Stimulated activated CD4-positive, alpha-beta T cell treated with anti-CD3 and anti-CD28 coated beads, Interleukin-4, amount 100 ng/mL, for 24 hours (primary cell): ENCODE data around the gene DNAJC5G.

Experiments
- DNase-seq: peaks from one replicate; pipeline ENCODE4 v3.0.0-alpha.2; 2020

DNAJC5G gene, protein sequence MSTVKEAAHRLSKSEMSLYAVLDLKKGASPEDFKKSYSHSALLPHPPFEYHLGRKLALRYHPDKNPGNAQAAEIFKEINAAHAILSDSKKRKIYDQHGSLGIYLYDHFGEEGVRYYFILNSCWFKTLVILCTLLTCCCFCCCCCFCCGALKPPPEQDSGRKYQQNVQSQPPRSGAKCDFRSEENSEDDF

DNA sequence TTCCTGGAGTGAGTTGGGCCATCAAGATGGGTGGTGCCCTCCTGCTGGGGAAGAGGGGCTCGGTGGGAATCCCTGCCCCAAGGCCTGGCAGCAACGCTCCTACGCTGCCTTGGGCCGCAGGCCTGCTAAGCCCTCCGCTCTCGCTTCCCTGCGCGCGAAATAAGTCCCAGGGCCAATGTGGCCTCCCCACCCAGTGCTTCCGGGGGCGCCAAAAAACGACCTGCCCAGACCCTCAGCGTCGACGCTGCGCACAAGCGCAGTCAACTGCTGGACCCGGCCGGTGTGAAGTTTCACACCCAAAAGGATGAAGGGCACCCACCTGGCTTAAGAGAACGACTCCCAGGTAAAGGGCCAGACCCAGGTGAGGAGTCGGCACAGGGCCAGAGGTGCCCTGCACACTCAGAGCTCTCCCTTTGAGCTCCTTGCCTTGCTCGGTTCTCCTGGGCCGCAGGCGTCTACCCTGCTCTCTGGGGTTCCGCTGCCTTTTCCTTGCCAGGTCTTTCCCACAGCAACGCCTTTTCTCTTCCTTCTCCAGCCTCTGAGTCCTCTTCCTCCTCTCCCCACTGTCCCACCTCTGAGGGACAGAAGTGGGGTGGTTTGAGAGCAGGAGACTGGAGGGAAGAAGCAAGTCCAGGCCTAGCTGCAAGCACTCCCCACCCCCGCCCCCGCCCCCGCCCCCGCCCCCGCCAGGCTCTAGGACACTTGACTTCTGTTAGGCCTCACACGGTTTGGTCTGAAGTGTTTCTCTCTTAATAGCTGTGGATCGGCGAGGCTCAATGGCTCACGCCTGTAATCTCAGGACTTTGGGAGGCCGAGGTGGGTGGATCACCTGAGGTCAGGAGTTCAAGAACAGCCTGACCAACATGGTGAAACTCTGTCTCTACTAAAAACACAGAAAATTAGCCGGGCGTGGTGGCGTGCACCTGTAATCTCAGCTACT, at the start of gene DNAJC5G:
Gene DNAJC5G (plus strand): TSS at position 223 of the 940 bp plus-strand sequence. CDS start 1,296 bp downstream, outside the sequence.
- DNase-seq = no peak

DNA sequence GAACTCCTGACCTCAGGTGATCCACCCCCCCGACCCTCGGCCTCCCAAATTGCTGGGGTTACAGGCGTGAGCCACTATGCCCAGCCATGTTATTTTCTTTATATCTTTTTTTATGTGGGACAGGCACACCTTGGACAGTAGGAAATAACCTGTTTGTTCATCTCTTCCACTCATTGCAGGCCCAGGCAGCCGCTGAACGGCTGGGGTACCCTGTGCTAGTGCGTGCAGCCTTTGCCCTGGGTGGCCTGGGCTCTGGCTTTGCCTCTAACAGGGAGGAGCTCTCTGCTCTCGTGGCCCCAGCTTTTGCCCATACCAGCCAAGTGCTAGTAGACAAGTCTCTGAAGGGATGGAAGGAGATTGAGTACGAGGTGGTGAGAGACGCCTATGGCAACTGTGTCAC, 49.7 kb upstream of the DNAJC5G start:
- DNase-seq = no peak

- DNase-seq = no peak
Measured at GRCh38 chr2:27227501-27227900, 47.7 kb upstream of the DNAJC5G start.

DNA sequence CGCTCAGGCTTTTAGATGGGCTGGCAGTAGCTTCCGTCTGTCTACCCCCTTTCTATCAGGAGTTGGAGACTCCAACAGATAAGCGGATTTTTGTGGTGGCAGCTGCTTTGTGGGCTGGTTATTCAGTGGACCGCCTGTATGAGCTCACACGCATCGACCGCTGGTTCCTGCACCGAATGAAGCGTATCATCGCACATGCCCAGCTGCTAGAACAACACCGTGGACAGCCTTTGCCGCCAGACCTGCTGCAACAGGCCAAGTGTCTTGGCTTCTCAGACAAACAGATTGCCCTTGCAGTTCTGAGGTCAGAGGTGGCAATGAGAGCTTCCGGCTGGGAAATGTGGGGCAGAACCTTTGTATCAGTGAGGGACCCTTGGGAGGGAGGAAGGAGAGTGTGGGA, 43.3 kb upstream of the DNAJC5G start:
- DNase-seq = no peak

DNA sequence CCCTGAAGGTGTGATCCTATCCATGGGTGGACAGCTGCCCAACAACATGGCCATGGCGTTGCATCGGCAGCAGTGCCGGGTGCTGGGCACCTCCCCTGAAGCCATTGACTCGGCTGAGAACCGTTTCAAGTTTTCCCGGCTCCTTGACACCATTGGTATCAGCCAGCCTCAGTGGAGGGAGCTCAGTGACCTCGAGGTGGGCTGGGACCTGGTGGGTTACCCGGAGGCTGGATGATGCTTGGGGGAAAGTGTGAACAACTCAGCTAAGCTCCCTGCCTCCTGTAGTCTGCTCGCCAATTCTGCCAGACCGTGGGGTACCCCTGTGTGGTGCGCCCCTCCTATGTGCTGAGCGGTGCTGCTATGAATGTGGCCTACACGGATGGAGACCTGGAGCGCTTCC, 41.9 kb upstream of the DNAJC5G start:
- no peak for DNase-seq

DNA sequence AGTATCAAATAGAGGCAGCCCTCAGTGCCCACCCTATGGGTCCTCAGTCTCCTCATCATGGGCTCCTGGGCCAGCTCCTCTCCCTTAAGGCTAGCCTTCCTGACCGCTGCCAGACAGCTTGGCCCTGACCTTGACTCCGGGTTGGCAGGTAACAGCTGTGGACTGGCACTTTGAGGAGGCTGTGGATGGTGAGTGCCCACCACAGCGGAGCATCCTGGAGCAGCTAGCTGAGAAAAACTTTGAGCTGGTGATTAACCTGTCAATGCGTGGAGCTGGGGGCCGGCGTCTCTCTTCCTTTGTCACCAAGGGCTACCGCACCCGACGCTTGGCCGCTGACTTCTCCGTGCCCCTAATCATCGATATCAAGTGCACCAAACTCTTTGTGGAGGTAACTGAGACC, 39.1 kb upstream of the DNAJC5G start:
- no peak for DNase-seq

DNA sequence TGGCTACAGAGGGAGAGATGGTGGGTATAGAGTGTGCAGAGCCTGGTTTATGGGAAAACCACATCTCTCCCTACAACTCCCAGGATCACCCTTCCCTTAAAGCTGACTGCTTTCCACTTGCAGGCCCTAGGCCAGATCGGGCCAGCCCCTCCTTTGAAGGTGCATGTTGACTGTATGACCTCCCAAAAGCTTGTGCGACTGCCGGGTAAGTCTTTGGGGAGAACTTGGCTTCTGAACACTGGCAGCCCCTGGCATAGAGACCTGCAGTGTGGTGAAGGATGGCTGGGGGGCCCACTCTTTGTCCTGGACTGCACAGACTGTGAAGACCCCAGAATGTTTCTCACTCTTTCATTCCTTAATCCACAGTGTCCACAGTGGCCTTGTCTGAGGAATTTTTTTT, 38.6 kb upstream of the DNAJC5G start:
- DNase-seq = no peak

- DNase-seq = no peak
Measured at GRCh38 chr2:27237341-27237945, 37.8 kb upstream of the DNAJC5G start.

DNA sequence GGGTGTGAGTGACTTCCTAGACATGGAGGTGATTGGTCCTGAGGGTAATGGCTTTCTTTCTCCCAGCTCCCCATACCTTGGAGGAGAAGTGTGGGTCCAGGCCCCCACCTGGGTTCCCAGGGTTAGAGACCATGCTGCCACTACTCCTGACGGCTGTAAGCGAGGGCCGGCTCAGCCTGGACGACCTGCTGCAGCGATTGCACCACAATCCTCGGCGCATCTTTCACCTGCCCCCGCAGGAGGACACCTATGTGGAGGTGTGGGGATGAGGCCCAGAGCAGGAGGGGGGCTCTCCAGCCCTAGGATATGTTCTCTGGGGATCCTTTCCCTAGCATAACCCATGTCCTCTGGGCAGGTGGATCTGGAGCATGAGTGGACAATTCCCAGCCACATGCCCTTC, 36.3 kb upstream of the DNAJC5G start:
- DNase-seq = no peak

GRCh38 chr2:27240406-27240805, 34.8 kb upstream of the DNAJC5G start:
- DNase-seq = no peak

- DNase-seq = no peak
Measured at GRCh38 chr2:27241761-27242613, 33.2 kb upstream of the DNAJC5G start.

- DNase-seq = no peak
Measured at GRCh38 chr2:27242614-27242951, 32.6 kb upstream of the DNAJC5G start.

- DNase-seq = no peak
Measured at GRCh38 chr2:27243391-27244130, 31.7 kb upstream of the DNAJC5G start.

- no peak for DNase-seq
Measured at GRCh38 chr2:27245116-27245515, 30.1 kb upstream of the DNAJC5G start.

DNA sequence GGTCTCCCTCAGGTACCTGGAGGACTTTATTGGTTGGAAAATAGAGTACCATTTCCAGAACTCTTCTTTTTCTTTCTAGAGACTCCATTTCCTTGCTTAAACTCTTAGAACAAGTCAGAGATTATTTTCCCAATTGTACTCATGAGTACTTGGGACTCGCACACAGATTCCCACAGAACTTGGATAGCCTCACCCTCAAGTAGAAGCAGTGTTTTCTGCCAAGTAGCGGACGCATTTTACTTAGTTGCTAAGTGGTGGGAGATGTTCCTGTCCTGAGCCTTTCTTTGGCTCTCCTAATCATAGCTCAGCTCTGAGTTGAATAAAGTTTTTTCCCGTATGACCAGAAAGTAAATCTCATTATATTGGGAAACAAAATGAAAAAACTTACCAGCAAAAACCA, 29.6 kb upstream of the DNAJC5G start:
- DNase-seq = no peak

DNA sequence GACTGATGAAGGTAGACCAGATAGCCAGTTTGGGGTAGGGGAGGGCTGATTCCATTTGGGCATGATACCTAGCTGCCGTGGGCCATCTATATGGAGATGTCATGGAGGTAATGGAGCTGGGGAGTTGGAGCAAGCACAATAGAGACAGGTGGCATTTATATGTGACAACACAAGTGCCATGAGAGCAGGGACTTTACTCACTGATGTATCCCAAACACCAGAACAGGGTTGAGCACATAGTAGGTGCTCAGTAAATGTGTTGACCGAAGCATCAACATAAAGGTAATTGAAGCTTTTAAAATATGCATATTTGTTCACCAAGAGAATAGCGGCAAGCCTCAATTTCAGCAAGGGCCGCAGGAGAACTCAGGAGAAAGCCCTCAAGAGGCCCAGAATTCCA, 27.3 kb upstream of the DNAJC5G start:
- DNase-seq = no peak

DNA sequence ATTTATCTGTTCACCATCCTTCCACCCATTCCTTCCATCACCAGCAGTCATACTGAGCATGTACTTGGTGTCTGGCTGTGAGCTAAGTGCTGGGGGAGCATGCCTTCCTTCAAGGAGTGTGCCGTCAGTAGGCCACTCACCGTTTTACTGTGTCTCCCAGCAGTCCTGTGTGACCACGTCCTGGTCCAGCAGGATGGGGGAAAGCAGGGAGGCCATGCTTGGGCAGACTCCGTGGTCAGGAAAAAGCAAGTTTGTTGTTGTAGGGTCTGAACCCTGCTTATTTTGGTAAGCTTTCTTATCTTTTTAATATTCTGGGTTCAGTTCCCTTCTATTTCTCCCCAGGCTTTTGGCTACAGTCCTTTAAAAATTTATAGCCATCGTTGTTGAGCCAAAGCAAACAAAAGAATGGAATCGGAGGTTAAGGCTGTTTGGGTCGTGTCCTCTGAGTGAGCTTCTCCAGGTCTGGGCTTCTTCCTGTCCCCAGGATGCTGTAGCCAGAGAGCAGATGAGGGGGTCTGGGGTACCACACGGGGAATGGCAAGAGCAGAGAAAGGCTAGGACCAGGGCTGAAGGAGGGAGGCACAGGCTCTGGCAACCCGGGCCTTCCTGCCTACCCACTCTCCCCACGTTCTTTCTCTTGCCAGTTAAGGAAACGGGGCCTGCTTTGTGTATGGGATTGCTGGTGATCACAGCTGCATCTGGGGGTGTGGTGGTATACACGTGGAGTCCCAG, 25.9 kb upstream of the DNAJC5G start:
- no peak for DNase-seq

DNA sequence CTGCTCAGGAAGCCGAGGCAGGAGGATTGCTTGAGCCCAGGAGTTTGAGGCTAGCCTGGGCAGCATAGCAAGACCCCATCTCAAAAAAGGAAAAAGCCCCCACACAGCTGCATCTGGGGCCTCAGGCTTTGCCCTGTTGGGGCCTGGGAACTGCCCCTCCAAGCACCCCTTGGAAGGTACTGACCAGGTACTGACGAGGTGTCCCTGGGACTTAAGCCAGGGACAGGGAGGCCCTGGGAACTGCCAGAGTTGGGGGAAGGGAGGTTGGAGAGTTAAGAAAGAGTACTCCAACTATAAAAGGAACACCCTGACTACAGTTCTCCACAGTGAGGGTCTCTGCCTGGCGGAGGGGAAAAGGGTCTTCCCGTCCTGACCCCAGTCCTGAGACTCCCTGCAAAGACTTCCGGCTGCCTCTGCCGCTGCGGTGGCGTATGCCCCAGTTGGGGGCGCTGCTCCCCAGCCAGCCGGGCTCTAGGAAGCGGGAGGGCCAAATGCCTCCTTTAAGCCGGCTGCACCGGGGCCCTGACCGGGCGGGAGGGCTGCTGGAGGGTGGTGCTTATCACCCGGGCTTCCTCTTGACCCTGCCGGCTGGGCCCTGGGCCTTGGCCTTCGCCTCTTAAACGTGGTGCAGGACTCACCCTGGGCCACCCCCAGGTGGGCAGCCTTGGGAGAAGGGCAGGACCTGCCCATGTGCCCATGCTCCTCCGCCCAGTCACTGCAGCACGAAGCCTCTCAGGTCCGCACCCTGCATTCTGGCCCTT, 25.2 kb upstream of the DNAJC5G start:
- peak; percentile 56 for DNase-seq

DNA sequence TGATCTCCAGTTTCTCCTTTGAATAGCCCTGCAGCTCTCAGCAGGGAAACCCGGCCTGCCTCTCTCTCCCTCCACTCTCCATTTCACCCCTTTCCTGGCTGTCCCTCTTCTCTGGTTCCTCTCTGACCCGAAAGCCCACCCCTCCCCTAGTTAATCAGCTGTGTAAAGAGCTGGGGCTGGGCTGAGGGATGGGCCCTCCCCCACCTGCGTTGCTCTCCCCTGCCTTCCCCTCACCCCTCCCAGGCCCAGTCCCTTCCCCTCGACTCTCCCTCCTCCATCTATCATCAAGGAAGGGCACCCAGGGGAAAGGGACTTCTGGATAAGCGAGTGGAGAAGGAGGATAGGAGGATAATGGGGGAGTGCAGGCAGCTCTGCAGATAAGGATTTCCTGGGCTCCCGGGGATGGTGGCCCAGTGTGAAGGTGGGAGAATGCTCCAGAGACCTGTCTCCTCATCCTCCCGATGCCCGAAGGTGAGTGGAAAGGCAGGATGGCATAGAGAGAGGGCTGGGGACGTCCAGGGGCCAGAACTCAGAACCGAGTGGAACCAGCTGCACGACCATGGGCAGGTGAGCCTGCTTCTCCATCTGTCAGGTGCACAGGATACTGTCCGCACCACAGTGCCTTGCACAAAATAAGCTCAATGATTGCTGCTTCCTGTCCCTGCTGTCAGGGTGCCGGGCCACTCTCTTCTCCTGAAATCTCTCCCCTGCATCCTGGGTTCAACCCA, 24.4 kb upstream of the DNAJC5G start:
- DNase-seq = no peak

DNA sequence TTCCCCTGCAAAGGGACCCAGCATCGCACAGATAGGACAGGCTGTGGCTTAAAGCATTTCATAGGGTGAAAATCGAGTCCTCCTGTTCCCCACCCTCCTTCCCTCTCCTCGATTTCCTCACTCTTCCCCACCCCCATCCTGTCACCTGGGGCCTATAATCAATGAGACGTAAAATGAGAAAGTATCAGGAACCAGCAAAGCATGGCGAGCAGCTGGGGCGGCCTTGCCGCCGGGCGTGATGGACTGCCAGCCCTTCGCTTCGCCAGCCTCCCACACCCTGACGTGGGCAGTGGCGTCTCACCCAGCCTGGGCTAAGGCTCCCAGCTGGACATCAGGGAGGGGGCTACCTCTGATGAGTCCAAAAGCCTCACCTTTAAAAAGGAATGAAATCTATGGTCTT, 23.5 kb upstream of the DNAJC5G start:
- DNase-seq = no peak
